Measurements from ENCODE around the gene CCDC127.

DNA sequence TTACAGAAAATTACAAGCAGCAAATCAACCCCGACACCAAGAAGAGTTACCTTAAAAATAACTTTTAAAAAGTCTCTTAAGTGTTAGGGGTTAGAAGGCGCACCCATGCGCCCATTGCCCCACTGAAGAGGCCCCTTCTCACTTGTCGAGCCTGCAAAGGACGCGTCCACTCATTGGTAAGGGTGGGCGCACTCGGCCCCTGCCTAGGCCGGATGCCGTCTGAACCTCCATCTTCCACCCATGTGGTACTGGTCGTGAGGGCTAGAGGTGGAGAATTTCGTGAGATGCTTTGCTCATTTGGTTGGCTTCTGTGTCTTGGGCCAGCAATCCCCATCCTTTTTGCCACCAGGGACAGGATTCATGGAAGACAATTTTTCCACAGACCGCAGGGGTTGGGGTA lies 54.1 kb downstream of the CCDC127 start:
- TF ChIP-seq, protein P1, sequence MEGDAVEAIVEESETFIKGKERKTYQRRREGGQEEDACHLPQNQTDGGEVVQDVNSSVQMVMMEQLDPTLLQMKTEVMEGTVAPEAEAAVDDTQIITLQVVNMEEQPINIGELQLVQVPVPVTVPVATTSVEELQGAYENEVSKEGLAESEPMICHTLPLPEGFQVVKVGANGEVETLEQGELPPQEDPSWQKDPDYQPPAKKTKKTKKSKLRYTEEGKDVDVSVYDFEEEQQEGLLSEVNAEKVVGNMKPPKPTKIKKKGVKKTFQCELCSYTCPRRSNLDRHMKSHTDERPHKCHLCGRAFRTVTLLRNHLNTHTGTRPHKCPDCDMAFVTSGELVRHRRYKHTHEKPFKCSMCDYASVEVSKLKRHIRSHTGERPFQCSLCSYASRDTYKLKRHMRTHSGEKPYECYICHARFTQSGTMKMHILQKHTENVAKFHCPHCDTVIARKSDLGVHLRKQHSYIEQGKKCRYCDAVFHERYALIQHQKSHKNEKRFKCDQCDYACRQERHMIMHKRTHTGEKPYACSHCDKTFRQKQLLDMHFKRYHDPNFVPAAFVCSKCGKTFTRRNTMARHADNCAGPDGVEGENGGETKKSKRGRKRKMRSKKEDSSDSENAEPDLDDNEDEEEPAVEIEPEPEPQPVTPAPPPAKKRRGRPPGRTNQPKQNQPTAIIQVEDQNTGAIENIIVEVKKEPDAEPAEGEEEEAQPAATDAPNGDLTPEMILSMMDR (IDR thresholded peaks at IDR 0.05): no peak
- TF ChIP-seq POLR2A (IDR thresholded peaks at IDR 0.05) (no peak), EP300 (IDR thresholded peaks at IDR 0.05) (no peak)
